SK-N-MC (cell line): ENCODE data around the gene LRIG1.

Source experiments
- DNase-seq: peaks from one replicate; pipeline ENCODE4 v3.0.0-alpha.2; 2011; ENCODE audit warnings: low read depth, low spot score
- H3K27ac ChIP-seq: fragments of 200-600 bp; sonication (generic); 2 replicates; pipeline ENCODE4 v1.5.1; 2016; ENCODE audit warnings: mixed run types
- H3K36me3 ChIP-seq: fragments of 200-600 bp; sonication (generic); 2 replicates; pipeline ENCODE4 v1.6.1; 2017; ENCODE audit warnings: antibody characterized with exemption, low read length, mixed read lengths; ENCODE audit not compliant: insufficient read depth
- H3K4me3 ChIP-seq: fragments of 200-600 bp; sonication (generic); 2 replicates; pipeline ENCODE4 v1.5.1; 2016
- H3K9ac ChIP-seq: fragments of 200-600 bp; sonication (generic); 2 replicates; pipeline ENCODE4 v1.8.0; 2017; ENCODE audit warnings: mixed run types, mixed read lengths; ENCODE audit not compliant: insufficient read length
- H3K9me3 ChIP-seq: fragments of 200-600 bp; sonication (generic); 2 replicates; pipeline ENCODE4 v1.6.1; 2017; ENCODE audit warnings: low read depth, mild to moderate bottlenecking, antibody characterized with exemption, low read length, moderate library complexity, mixed read lengths
- EZH2 ChIP-seq: fragments of 200-600 bp; sonication (generic); IDR thresholded peaks from one replicate; pipeline ENCODE4 v1.6.1; 2017; ENCODE audit warnings: antibody characterized with exemption
- FOXP2 ChIP-seq: optimal IDR thresholded peaks from 2 replicates; pipeline ENCODE3; 2011; ENCODE audit warnings: mild to moderate bottlenecking, moderate library complexity; ENCODE audit not compliant: insufficient read depth; ENCODE audit errors: extremely low read length, control extremely low read depth
- POLR2AphosphoS5 ChIP-seq: IDR thresholded peaks from 2 replicates; pipeline ENCODE4 v1.6.1; 2012; ENCODE audit warnings: mild to moderate bottlenecking, low read depth, low read length, borderline replicate concordance

LRIG1 gene

DNA sequence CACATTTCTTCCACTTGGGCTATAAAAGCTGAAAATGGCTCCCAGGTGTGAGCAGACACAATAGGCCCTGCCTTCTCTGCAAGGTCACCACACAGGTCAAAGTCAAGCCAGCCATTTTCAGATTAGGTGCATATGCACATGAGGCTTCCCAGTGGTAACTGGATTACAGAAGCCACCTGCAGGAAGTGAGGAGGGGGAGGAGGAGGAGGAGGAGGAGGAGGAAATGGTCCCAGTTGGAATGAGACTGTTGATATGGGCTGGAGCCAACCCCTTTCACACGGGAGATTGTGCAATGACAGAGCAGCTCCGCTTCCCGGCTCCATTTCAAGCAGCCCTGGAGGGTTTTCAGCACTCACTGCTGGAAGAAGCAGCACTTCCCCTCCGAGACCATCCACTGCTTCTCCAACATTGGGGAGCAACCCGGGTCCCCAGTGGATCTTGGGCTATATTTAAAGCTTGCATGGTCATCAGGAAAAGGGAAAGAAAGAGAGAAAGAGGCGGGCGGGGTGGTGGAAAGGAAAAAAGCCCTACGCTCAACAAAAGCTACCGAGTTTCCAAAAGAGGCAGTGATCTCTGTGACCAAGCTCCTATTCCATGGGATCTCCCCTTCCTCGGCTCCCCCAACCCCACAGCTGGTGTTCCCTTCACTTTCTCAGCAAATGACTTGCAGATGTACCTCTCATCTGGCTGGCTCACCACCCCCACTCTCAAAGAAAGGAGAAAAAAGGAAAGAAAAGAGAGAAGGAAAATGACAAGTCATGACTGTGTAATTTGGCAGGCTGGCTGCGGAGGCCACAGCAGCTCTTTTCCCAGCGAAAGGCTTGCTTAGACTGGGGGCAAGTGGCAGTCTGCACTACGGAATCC lies 58.3 kb downstream of the LRIG1 start:
- peak overlapping the region; percentile 28 for H3K9ac ChIP-seq
- no peak for TF ChIP-seq EZH2
- TF ChIP-seq FOXP2, result no peak
- TF ChIP-seq POLR2AphosphoS5, result no peak
- H3K4me3 ChIP-seq, result peak overlapping the region; percentile 53
- H3K9me3 ChIP-seq, result no peaks in the 10 kb centered on the region
- DNase-seq, result peak; percentile 35
- H3K36me3 ChIP-seq, result no peaks in the 10 kb centered on the region
- H3K27ac ChIP-seq, result peak overlapping the region; percentile 85

DNA sequence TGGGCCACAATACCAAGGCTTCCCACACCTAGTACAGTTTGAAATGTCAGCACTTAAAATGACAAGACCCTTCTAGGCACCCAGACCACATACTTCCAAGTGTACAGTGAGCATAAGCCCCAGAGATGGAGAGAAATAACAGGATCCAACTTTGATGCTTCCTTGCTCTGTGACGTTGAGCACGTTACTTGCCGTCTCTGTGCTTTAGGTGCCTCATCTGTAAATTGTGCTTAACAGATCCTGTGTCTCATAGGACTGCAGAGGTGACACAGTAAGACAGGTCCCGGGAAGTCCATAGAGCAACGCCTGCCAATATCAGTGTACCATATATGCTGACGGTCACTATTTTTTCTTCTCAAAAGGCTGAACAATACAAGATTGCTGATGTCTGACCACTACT lies 59.1 kb downstream of the LRIG1 start:
- DNase-seq, result no peak

DNA sequence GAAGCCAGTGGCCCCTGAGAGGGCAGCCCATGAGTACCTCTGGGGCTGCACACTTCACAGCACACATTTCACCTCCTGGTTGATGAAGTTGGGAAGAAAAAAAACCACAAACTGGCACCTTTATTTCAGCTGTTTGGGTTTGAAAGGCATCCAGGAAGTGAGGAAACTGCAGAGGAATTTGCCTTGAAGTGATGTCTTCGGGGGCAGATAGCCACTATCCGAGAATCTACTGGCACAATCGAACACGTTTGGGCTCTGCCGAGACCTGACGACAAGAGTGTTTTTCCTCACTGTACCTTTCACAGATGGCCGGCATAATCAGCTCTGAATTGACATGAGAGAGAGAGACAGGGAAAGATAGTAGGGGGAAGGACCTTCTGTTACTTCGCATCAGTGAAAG lies 59.7 kb downstream of the LRIG1 start:
- Histone ChIP-seq H3K27ac (no peak overlapping the region), H3K36me3 (no peaks in the 10 kb centered on the region), H3K9me3 (no peaks in the 10 kb centered on the region), H3K9ac (no peak overlapping the region), H3K4me3 (no peak overlapping the region)
- no peak for TF ChIP-seq POLR2AphosphoS5
- TF ChIP-seq FOXP2, result no peak
- no peak for TF ChIP-seq EZH2
- DNase-seq, result no peak

More for the DNA sequence above, 59.1 kb downstream of the LRIG1 start:
- 0 out of 2 replicates have a peak overlapping the region, but pooled peaks have one; percentile 85 for H3K27ac ChIP-seq
- no peaks in the 10 kb centered on the region for H3K36me3 ChIP-seq
- no peaks in the 10 kb centered on the region for H3K9me3 ChIP-seq
- TF ChIP-seq FOXP2 (no peak), POLR2AphosphoS5 (no peak), EZH2 (no peak)
- H3K4me3 ChIP-seq, result no peak overlapping the region
- no peak overlapping the region for H3K9ac ChIP-seq

DNA sequence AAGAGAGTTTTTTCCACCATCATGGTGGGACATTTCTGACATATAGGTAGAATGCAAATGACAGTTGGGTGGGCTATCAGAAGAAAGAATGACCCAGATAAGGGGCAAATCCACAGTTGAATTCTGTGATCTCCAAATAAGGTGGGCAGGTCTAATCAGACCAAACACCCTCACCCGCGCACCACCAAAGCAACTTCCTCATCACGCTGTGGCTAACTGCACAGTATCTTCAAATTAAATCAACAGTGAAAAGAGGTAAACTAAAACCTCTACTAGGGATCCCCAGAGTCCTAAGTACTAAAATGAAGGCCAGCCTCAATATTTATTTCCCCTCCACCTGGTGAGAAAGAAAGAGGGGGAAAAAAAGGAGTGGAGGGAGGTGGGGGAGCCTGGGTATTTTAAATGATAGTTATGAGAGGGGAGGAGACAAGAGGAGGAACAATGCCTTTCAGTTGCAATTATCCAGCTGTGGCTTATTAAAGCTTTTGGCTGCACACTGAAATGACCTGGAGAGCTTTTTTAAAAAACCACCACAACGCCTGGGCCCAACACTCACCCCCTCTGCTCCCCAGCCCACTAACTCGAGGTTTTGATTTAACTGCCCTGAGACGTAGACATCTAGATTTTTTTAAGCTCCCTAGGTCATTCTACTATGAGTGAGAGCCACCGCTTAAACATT lies 61.0 kb downstream of the LRIG1 start:
- H3K9ac ChIP-seq, result no peak overlapping the region
- no peak overlapping the region for H3K4me3 ChIP-seq
- H3K9me3 ChIP-seq, result no peaks in the 10 kb centered on the region
- DNase-seq, result no peak
- no peak overlapping the region for H3K27ac ChIP-seq
- TF ChIP-seq EZH2, result no peak
- TF ChIP-seq FOXP2, result no peak
- no peak for TF ChIP-seq POLR2AphosphoS5
- H3K36me3 ChIP-seq, result no peaks in the 10 kb centered on the region

DNA sequence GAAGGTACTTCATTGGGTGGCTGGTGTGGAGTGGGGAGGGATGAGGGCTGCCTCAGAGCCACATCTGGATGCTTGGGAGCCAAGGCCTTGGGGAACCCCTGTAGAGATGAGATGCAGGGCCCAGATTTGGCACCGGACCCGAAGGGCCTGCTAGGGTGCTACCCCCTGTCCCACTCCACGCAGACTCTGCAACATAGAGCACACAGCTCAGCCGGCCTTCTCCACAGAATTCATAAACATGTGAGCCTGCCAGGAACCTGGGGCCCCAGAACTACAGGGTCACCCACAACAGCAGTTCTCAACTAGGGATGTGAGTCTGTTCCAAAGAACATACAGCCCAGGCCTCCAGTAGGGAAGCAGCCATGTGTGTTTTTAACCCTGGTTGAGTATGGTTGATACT lies 62.8 kb downstream of the LRIG1 start:
- Histone ChIP-seq H3K4me3 (no peak overlapping the region), H3K36me3 (no peaks in the 10 kb centered on the region), H3K27ac (no peak overlapping the region), H3K9ac (no peak overlapping the region), H3K9me3 (no peaks in the 10 kb centered on the region)
- no peak for DNase-seq
- no peak for TF ChIP-seq POLR2AphosphoS5
- no peak for TF ChIP-seq FOXP2
- TF ChIP-seq EZH2, result no peak

DNA sequence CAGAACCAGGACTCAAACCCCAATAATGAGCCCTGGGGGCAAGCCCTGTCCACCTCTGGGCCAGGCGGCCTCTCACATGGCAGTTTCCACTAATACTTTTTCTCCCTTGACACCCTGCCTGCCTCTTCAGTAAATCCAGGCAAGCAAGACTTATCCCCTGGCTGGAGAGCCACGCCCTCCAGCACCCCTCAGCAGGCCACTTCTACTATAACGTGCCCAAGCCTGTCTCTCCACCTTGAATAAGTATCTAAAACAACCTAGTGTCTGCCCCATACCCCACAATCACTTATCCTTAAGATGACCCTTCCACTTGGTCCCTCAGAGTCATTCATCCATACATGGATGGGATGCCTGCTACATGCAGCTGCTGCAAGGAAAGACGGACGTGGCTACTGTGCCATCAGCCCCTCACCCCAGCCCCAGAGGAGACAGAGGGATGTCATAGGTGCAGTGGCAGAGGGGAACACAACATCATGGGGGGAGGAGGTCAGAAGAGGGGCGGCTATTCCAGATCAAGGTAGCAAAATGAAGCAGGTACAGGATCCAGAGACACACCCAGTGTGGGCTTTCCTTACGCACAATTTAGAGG lies 63.4 kb downstream of the LRIG1 start:
- Histone ChIP-seq H3K4me3 (no peak overlapping the region), H3K36me3 (no peaks in the 10 kb centered on the region), H3K27ac (no peak overlapping the region), H3K9ac (no peak overlapping the region), H3K9me3 (no peaks in the 10 kb centered on the region)
- no peak for DNase-seq
- TF ChIP-seq POLR2AphosphoS5 (no peak), FOXP2 (no peak), EZH2 (no peak)

DNA sequence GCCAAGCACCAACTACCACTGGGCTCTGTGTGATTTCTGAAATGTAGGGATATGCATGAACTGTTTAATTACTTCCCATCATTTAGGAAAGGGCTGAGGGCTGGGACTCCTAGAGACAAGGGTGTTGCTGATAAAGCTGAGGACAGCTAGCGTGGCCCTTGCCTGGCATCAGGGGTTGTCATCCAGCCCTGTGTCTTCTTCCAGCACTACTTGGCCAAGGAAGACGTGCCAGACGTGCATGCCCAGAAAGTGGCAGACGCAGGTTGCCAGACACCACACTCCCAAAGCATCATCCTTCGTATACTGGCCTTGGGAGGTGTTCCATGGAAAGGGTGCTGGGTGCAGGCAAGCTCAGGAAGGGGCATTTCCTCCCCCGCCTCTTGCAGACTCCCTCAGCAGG lies 64.8 kb downstream of the LRIG1 start:
- no peak overlapping the region for H3K4me3 ChIP-seq
- TF ChIP-seq EZH2 (no peak), FOXP2 (no peak)
- no peak overlapping the region for H3K9ac ChIP-seq
- no peaks in the 10 kb centered on the region for H3K9me3 ChIP-seq
- DNase-seq, result no peak
- H3K36me3 ChIP-seq, result no peaks in the 10 kb centered on the region
- no peak overlapping the region for H3K27ac ChIP-seq

DNA sequence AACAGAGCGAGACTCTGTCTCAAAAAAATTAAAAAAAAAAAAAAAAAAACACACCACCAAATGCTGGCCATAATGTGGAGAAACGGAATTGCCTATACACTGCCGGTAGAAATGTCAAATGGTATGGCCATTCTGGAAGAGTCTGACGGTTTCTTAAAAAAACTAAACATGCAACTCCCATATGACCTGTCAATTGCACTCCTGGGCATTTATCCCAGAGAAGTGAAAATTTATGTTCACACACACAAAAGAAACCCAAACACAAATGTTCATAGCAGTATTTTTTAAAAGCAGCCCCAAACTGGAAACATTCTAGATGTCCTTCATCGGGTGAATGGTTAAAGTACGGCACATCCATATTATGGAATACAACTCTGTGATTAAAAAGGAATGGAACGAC lies 66.1 kb downstream of the LRIG1 start:
- Histone ChIP-seq H3K9ac (no peak overlapping the region), H3K27ac (no peak overlapping the region), H3K4me3 (no peak overlapping the region), H3K9me3 (no peaks in the 10 kb centered on the region), H3K36me3 (no peaks in the 10 kb centered on the region)
- DNase-seq, result no peak
- TF ChIP-seq FOXP2, result no peak
- TF ChIP-seq EZH2, result no peak
- TF ChIP-seq POLR2AphosphoS5, result no peak
